NOMO-1 (cell line): ENCODE data around the gene GNAI3.

Experiments
- DNase-seq, 2 experiments: peaks; one replicate each; lab custom pipeline; 2025; ENCODE audit not compliant: unreplicated experiment in 2 of 2; lab: John Stamatoyannopoulos, UW

Gene GNAI3

DNA sequence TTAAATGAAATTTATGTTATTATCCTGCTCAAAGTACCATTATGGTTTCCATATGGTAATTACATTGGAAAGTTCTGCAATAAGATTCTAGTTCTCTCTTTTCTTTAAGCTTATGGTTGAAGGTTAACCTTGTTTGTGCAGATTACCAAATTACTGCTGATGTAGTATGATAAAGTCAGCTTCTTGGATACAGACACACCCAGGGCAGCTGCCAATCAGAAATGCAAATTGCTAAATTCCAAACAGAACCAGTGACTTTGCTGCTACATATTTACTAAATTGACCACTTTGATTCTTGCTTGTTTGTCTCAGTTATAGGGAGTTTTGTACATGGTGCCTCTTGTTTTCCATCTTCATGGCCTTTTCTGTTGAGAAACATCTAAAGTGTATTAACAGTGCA lies 44.5 kb downstream of the GNAI3 start:
- DNase-seq, result no peak

DNA sequence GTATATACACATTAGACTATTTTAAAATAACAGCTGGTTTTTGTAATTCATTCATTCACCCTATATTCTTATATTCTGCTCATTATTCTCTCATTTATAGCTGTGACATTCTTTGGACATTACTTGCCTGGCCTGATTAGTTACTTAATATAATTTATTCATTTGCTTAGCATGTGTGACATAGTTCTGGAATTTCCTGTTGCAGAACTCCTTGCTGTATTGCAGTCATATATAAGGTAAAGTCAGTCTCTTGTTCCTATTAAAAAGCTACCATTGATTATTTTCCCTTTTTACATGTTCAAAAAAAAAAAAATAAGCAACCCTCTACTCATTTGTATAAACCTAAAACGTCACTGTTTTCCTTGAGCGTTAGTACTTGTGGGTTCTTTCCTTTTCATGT lies 47.1 kb downstream of the GNAI3 start:
- DNase-seq, result no peak

DNA sequence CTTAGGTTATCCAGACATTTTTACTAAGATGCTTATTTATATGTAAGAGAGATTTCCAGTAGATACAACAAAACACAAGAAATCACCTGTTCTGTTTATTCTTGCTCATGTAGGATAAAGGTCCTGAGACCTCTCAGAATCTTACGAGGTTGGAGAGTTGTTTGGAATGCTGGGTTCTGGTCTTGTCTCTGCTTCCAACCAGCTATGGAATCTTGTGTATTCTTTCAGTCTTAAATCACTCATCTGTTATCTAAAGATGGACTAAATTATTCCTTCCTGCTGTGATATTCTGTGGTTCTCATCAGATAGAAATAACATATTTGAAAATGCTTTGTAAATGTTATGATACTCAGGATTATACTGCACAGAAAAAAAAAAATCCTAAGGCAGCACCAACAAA lies 49.7 kb downstream of the GNAI3 start:
- DNase-seq, result no peak

DNA sequence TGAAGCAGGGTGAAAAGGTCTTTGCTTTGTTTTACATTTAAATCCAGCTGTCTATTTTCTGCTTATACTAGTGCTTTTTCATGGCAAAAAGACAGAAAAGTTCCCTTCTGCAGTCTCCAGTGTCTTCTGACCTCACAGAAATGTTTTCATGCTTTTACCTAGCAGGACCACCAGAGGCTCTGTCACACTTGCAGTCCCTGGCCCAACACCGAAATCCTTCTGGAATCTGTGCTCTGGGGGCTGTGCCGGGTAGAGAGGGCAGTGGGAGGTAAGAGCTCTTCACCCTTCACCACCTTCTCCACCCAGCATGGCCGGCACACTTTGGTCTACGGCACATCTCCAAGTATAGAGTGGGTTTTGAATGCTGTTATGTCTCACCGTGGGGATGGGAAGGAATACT lies 50.2 kb downstream of the GNAI3 start:
- DNase-seq, result no peak

DNA sequence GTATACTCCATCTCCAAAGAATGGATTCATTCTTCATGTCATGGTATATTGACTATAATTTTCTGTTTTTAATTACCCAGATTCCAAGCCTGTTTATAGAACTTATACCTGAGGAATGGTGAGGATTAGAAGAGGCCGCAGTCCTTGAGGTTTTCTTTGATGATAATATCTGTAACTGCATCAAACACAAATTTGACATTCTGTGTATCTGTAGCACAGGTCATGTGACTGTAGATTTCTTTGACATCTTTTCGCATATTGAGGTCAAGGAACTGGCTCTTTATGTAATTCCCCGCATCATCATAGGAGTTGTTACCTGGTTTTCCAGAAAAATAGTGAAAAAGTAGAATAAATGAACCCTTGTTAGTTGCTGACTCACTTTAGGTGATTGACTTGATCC lies 54.8 kb downstream of the GNAI3 start:
- DNase-seq, result no peak

DNA sequence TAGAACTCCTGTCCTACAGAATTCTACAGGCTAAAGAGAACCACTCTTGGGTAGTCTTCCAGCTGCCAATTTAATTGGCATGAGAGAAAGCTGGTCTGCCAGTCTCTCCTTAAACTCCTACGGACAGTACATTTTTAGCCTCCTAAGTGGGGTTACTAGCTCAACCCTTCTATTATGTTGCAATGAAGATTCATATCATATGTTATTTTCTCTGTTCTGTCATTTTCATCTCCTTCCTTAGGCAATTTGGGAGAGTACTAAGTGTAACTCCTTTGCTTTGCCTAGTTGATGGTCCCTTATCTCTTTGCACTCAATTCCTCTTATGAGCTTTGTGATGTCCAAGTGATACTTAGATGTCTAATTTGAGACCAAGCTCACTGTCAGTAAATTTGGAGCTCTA lies 57.0 kb downstream of the GNAI3 start:
- no peak for DNase-seq

DNA sequence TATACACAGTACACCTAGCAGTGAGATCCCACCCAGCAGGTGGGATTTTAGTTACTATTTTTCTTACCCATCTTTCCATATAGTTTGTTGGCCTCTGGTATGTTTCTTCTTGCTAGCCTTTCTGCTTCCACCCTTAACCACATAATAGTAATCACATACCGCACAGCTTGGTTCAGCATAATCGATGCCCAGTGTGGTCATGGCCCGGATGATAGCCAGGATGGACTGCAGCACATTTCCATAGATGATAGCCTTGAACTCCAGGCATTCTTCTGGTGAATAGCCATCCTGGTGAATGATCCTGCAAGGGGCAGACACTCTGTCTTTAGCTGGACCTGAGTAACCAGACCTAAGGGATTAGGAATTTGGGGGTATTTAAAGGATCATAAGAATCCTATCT lies 61.5 kb downstream of the GNAI3 start:
- DNase-seq, result no peak

DNA sequence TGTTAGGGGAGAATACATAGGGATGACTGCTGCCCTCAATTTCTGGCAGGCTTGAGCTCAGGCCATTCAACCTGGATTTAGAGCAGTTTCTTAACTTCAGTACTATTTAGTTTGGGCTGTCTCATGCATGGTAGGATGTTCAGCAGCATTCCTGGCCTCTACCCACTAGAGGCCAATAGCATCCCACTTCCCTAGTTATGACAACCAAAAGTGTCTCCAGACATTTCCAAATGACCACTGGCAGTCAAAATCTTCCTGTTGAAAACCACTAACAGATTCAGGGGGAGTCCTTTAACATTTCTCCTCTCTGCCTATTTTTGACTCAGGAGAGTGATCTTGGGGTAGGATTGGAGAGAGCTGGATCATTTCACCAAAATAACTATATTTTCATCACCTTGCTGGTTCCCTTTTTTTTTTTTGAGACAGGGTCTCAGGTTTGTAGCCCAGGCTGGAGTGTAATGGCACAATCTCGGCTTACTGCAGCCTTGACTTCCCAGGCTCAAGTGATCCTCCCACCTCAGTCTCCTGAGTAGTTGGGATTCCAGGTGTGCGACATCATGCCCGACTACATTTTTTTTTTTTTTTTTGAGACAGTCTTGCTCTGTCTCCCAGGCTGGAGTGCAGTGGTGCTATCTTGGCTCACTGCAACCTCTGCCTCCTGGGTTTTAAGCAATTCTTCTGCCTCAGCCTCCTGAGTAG lies 62.3 kb downstream of the GNAI3 start:
- no peak for DNase-seq

DNA sequence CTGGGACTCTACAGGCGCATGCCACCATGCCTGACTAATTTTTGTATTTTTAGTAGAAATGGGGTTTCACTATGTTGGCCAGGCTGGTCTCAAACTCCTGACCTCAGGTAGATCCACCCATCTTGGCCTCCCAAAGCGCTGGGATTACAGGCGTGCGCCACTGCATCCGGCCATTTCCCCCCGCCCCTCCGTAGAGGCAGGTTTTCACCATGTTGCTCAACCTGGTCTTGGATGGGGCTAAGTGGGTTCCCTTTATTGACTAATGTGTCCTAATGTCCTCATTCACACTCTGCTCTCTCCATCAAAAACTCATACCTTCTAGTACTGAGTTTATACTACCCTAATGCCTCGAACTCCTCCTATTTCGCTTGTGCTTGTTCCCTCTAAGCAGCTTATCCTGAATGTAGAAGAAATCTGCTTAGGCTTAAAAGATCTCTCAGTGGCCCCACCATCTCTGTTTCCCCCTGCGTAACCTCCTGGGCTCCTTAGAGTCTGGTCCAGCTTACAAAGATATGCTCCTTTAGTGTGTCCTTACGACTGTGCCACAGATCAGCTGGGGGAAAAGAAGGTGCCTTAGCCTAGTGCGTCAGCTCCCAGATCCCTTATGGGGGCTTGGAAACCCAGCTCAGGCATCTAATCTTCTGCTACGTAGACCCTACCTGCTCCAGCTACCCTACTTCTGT lies 63.0 kb downstream of the GNAI3 start:
- DNase-seq, result no peak

DNA sequence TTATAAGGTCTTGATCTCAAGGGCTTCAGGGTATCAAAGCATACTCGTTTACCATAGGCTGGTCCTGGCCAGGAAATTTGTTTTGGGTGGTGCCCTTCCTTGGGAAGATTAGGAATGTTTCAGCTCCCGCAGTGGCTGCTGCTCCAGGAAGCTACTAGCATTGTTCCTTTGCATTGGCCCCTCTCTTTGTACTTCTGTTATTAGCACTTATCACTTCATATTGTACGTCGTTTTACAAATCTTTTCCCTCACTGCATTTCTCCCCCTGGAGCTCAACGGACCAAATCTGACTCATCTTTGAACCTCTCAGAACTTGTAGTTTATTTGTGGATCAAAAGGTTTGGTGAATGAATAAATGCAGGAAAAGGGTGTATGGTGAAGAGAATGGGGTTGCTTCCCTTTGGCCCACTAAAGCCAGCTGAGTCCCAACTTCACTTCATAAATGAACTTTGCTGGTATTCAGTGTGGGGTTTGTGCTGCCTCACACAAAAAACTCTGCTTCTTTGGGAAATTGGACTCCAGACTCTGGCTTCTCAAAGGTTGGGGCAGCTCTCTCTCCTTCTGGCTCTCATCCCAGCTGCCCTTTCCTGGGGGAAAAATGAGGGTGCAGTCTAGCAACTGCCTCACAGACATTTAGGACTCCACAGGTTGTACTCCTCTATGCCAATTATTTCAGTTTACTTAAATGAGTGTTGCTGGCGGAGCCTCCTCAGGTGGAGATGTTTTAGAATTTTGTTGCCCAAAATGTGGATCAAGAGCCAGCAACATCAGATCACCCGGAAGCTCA lies 65.1 kb downstream of the GNAI3 start:
- DNase-seq, result no peak

DNA sequence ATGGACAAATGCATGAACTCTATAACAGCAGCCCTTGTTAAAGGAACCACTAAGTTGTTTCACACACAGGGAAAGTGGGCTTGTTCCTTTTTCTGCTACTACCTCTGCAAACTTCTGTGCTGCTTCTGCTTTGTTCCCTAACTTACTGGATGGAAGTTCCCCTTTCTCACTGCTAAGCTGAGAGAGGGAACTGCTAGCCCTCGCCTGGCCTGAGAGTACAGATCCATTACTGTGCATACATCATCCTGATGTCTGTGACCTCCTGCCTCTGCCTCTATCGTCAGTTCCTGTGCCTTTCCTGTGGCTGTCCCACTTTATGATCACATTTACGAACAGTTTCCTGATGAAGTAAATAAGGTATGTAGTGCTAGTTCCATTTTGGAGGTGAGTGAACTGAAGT lies 67.5 kb downstream of the GNAI3 start:
- peak; percentile 86 to 99 for DNase-seq

DNA sequence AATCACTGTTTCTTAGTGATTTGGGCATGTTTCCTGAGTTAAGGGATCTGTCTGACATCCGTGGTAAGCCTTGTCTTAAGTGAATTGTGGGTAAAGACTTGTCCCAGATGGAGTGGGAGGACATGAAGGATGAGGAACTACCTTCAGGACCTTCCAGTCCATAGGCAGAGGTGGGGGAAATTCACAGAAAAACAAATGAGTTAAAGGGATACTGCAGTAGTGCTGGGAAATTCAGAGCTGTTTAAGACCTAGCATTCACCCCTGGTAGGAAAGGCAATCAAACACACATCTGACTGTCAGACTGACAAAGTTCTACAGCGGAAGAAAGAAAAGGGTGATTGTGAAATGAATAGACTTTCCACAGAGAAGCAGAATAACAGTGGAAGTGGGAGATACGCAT lies 68.0 kb downstream of the GNAI3 start:
- DNase-seq, result peak in 1 of 2 experiments; percentile 25

DNA sequence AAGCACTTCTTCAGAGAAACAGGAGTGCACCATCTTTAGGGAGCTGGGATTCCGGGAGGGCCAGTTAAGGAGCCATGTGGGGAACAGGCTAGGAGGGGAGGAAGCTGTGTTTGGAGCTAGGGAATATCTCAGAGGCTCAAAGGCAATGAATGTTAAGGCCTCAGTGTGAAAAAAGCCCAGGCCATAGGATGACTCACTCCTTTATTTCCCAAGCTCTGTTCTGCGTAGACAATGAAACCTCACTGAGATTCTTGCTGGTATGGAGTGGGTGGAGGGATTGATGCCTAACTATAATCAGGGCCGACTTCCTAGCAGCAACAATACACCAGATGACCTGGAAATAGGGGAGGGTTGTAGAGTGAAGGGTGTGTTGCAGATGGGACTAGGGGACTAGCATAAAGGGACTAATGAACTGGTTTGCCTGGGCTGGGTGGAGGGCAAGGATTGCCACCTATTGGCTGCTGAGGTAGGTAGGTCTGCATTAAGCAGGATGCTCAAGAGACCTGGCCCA lies 68.9 kb downstream of the GNAI3 start:
- DNase-seq, result peak; percentile 64 to 83

DNA sequence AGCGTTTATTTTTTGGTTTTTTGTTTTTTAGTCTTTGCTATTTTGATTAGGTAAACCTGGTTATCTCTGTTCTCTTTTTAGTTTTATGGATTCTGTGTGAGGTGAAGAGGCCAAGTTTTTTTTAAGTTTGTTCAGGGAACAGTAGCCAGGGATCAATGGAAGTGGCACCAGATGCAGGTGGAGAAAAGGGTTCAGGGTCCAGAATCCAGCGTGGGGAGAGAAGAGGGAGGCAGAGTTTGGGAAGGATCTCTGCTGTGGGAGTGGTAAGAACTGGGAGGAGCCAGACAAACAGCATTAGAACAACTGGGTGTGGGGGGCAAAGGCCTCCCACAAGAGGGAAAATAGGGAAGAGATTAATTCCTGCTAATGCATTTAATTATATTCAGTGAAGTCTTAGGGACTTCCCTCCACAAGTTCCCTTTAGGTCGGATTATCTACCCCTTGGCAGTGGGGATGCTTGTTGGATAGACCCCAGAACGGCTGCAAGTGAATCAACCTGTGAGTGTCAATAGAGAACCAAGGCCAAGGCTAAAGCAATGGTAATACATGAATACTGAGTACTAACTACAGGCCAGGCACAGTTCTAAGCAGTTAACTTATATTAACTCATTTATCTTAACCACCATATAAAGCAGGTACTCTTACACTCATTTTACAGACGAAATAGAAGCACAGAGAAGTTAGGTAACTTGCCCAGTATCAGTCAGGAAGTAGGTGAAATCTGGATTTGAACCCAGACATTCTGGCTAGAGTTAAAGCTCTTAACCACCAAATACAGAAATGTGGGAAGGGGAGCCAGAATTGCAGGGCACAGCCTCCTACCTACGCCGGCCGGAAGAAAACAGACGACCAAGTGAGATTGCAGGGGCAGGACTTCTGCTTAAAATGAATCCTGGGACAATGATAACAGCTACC lies 70.5 kb downstream of the GNAI3 start:
- no peak for DNase-seq

DNA sequence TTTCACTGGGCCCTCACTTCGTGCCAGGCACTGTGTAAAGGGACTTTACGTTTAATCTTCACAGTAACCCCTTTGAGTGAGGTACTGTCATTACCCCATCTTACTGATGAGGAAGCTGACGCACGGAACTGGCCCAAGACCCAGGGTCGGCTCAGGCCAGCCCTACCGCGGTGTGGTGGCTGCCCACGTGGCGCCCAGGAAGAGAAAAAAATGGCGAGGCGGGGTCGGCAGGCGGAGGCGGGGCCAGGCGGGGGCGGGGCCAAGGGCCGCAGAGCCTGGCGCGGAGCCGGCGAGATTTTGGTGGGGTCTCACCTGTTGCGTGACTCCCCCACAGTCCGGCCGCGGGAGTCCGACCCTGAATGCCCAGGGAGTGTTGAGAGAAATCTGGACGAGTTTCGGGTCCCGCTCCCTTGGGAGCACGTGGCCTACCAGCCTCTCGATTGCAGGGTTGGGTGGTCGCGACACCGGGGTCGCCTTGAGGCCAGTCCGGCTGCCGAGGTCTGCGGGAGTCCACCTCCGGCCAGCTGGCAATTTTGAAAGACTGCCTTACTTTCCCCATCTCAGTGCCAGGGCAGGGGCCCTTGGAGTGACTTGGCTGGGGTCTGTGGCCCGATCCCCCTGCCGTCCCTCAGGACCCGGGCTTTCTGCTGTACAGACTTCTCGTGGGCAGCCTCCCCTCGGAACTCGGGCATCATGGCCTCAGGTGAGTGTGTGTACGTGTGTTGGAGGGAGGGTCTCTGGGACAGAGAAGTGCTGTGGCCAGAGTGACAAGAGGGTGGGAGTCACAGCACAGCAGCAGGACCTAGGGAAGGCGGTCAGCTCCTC lies 71.4 kb downstream of the GNAI3 start, which contains the start of the genes AMPD2 and GNAT2:
AMPD2 (plus strand) TSS at position 262 of the 825 bp plus-strand sequence. CDS start 1,339 bp downstream, outside the sequence.
GNAT2 (minus strand) TSS at position 41 of the 825 bp plus-strand sequence. CDS start 6,746 bp downstream, outside the sequence.
- peak; percentile 70 to 83 for DNase-seq

DNA sequence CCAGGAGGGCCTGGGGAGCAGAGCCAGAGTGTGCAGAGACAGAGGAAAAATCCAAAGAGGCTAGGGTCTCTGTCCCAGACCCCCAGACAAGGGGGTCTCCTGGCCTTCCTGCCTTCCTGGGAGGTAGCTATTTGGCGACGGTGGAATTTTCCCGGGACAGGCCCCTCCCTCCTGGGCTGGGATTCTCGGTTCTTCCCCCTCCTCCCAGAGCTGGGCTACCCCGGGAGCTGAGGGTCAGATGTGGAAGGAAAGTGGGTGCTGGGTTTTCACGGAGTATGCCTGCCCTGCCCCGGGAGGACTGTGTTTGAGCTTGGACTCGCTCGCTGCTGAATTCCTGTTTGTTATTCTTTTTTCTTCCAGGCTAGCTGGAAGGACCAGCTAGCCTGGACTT lies 72.0 kb downstream of the GNAI3 start:
- DNase-seq, result no peak

DNA sequence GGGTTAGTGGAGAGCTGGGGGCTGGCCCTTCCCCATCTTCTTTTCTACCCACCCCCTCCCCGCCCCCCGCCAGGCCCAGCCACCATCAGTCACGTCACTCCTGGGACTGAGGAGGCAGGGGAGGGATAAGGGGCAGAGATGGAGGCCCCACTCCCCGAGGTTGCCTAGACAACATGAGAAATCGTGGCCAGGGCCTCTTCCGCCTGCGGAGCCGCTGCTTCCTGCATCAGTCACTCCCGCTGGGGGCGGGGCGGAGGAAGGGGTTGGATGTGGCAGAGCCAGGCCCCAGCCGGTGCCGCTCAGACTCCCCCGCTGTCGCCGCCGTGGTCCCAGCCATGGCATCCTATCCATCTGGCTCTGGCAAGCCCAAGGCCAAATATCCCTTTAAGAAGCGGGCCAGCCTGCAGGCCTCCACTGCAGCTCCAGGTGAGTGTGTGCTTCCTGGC lies 72.4 kb downstream of the GNAI3 start:
- peak; percentile 92 to 96 for DNase-seq

DNA sequence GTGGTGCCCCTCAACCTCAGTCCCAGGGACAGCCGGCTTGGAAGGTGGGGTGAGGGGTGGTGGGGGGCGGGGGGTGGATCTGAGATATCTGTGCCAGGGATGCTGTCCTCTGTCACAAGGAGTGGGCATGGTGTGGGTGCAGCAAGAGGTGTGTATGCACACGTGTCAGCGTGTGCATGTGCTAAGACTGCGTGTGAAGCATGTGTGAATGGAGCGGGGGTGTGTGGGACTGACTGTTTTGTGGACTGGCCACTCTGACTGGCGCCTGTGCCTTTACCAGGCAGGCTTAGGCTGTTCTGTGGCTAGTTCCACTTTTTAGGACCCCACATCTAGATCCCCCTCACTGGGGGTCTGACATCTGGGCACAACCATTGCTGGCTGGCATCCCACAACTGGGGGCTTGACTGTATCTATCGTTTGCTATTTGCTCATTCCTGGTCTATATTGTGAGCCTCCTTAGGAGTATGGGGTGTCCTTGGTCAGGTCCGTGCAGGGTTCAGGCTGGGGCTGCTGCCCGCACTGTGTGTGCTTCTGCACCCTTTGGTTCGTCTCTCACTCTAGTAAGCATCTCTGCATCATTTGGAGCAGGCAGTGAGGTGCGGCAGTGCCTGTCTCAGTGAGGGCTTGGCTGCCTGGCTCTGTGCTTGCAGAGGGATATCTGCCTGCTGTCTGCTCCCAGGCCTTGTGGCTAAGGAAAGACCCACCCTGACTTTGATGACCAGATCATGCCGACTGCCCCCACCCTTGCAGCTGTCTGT lies 73.1 kb downstream of the GNAI3 start:
- no peak for DNase-seq
